H9 (cell line): ENCODE results near the gene CARD11. TPM values are rescaled to one million over a fixed set of nuclear protein-coding genes. Genes with fewer than 3 reads are reported as not detected.

Source experiments
- DNase-seq: peaks from one replicate; pipeline ENCODE4 v3.0.0-alpha.2; 2017
- H2AFZ ChIP-seq: one replicate; pipeline ENCODE4 v1.6.1; 2013; ENCODE audit warnings: mild to moderate bottlenecking, low read length, control low read depth, moderate library complexity
- H2AK5ac ChIP-seq: 2 replicates; pipeline ENCODE4 v1.6.1; 2013; ENCODE audit warnings: low read length, control low read depth, mixed read lengths; ENCODE audit not compliant: insufficient read length
- H2BK120ac ChIP-seq: one replicate; pipeline ENCODE4 v1.6.1; 2013; ENCODE audit warnings: low read depth, mild to moderate bottlenecking, low read length, control low read depth, inconsistent platforms; ENCODE audit not compliant: poor library complexity, severe bottlenecking
- H2BK12ac ChIP-seq: 2 replicates; pipeline ENCODE4 v1.6.1; 2013; ENCODE audit warnings: low read length, control low read depth, mixed read lengths, low read depth; ENCODE audit not compliant: insufficient read length
- H2BK15ac ChIP-seq: 2 replicates; pipeline ENCODE4 v1.6.1; 2013; ENCODE audit warnings: low read depth, low read length, control low read depth
- H2BK20ac ChIP-seq: one replicate; pipeline ENCODE4 v1.6.1; 2013; ENCODE audit warnings: low read depth, mild to moderate bottlenecking, low read length, control low read depth, inconsistent platforms; ENCODE audit not compliant: poor library complexity, severe bottlenecking
- H2BK5ac ChIP-seq: 2 replicates; pipeline ENCODE4 v1.6.1; 2013; ENCODE audit warnings: low read length, control low read depth, mixed read lengths; ENCODE audit not compliant: insufficient read length
- H3K14ac ChIP-seq: 2 replicates; pipeline ENCODE4 v1.6.1; 2013; ENCODE audit warnings: low read length, control low read depth; ENCODE audit not compliant: insufficient read depth
- H3K18ac ChIP-seq: 2 replicates; pipeline ENCODE4 v1.6.1; 2013; ENCODE audit warnings: low read depth, mild to moderate bottlenecking, mixed read lengths, low read length, control low read depth; ENCODE audit not compliant: insufficient read length
- H3K23ac ChIP-seq: 2 replicates; pipeline ENCODE4 v1.6.1; 2013; ENCODE audit warnings: low read length, control low read depth, mixed read lengths, low read depth; ENCODE audit not compliant: insufficient read length
- H3K23me2 ChIP-seq: 2 replicates; pipeline ENCODE4 v1.6.1; 2013; ENCODE audit warnings: low read depth, mild to moderate bottlenecking, mixed read lengths, low read length, control low read depth; ENCODE audit not compliant: insufficient read length, poor library complexity, severe bottlenecking
- H3K27ac ChIP-seq: 2 replicates; pipeline ENCODE4 v1.5.1; 2013; ENCODE audit warnings: low read length, control low read depth, mixed read lengths, low read depth; ENCODE audit not compliant: insufficient read length
- H3K27me3 ChIP-seq: 2 replicates; pipeline ENCODE4 v1.6.1; 2013; ENCODE audit warnings: low read length, control low read depth, inconsistent platforms; ENCODE audit not compliant: insufficient read depth
- H3K4ac ChIP-seq: 2 replicates; pipeline ENCODE4 v1.6.1; 2013; ENCODE audit warnings: low read depth, mild to moderate bottlenecking, control low read depth, inconsistent platforms, low read length, moderate library complexity
- H3K4me1 ChIP-seq: 2 replicates; pipeline ENCODE4 v1.6.1; 2013; ENCODE audit warnings: low read length, control low read depth, inconsistent platforms; ENCODE audit not compliant: insufficient read depth
- H3K4me2 ChIP-seq: 2 replicates; pipeline ENCODE4 v1.6.1; 2013; ENCODE audit warnings: low read length, control low read depth, mixed read lengths; ENCODE audit not compliant: insufficient read length, insufficient read depth
- H3K56ac ChIP-seq: 2 replicates; pipeline ENCODE4 v1.6.1; 2013; ENCODE audit warnings: low read depth, mild to moderate bottlenecking, mixed read lengths, low read length, control low read depth; ENCODE audit not compliant: insufficient read length
- H3K79me1 ChIP-seq: 2 replicates; pipeline ENCODE4 v1.6.1; 2013; ENCODE audit warnings: low read depth, mild to moderate bottlenecking, moderate library complexity, low read length, control low read depth, inconsistent platforms; ENCODE audit not compliant: insufficient read depth, poor library complexity, severe bottlenecking
- H3K79me2 ChIP-seq: 2 replicates; pipeline ENCODE4 v1.6.1; 2013; ENCODE audit warnings: low read length, control low read depth, inconsistent platforms; ENCODE audit not compliant: insufficient read depth
- H3K9ac ChIP-seq: 2 replicates; pipeline ENCODE4 v1.6.1; 2013; ENCODE audit warnings: low read length, control low read depth, mixed read lengths; ENCODE audit not compliant: insufficient read length; ENCODE audit errors: extremely low read depth
- H3K9me3 ChIP-seq: one replicate; pipeline ENCODE4 v1.6.1; 2013; ENCODE audit warnings: low read depth, low read length, inconsistent platforms; ENCODE audit not compliant: control insufficient read depth
- H3T11ph ChIP-seq: one replicate; pipeline ENCODE4 v1.6.1; 2013; ENCODE audit warnings: mild to moderate bottlenecking, low read length, control low read depth, inconsistent platforms
- H4K20me1 ChIP-seq: one replicate; pipeline ENCODE4 v1.6.1; 2013; ENCODE audit not compliant: control insufficient read depth, insufficient read length, insufficient read depth
- H4K5ac ChIP-seq: 2 replicates; pipeline ENCODE4 v1.6.1; 2013; ENCODE audit warnings: low read depth, mild to moderate bottlenecking, mixed read lengths, low read length, control low read depth; ENCODE audit not compliant: insufficient read length
- H4K8ac ChIP-seq: replicated peaks from 2 replicates; pipeline ENCODE4 v1.6.1; 2013; ENCODE audit warnings: low read length, control low read depth, mixed read lengths, low read depth; ENCODE audit not compliant: insufficient read length
- H4K91ac ChIP-seq: 2 replicates; pipeline ENCODE4 v1.6.1; 2013; ENCODE audit warnings: low read depth, mild to moderate bottlenecking, moderate library complexity, mixed read lengths, low read length, control low read depth; ENCODE audit not compliant: insufficient read length
- H3K27ac Mint-ChIP-seq, 3 experiments: 2 replicates in 2 of 3; 3 replicates in 1 of 3; pipeline ENCODE4 v1.8.0; 2020 to 2021; ENCODE audit warnings: mixed read lengths in 3 of 3, mild to moderate bottlenecking in 1 of 3, moderate library complexity in 1 of 3
- H3K27me3 Mint-ChIP-seq: 2 replicates; pipeline ENCODE4 v1.8.0; 2021; ENCODE audit warnings: low read depth, mild to moderate bottlenecking, moderate library complexity, mixed read lengths
- H3K36me3 Mint-ChIP-seq, 3 experiments: 2 replicates in 2 of 3; 3 replicates in 1 of 3; pipeline ENCODE4 v1.8.0; 2020 to 2021; ENCODE audit warnings: low read depth in 3 of 3, mixed read lengths in 3 of 3; ENCODE audit not compliant: insufficient read depth in 1 of 3
- H3K4me1 Mint-ChIP-seq, 2 experiments: 2 replicates each; pipeline ENCODE4 v1.8.0; 2020; ENCODE audit warnings: mixed read lengths in 2 of 2
- H3K4me3 Mint-ChIP-seq, 2 experiments: 2 replicates in 1 of 2; 3 replicates in 1 of 2; pipeline ENCODE4 v1.8.0; 2020 to 2021; ENCODE audit warnings: mild to moderate bottlenecking in 2 of 2, mixed read lengths in 2 of 2, moderate library complexity in 1 of 2
- H3K9me3 Mint-ChIP-seq, 2 experiments: 2 replicates in 1 of 2; 3 replicates in 1 of 2; pipeline ENCODE4 v1.8.0; 2020; ENCODE audit warnings: mild to moderate bottlenecking in 2 of 2, mixed read lengths in 2 of 2, moderate library complexity in 1 of 2
- whole genome bisulfite sequencing: extraction: QIAGEN DNeasy Blood & Tissue Kit; methylation state at CpG from one replicate; pipeline ENCODE4 v1.1.7; 2013; ENCODE audit warnings: missing lambda C conversion rate, low lambda C conversion rate, mixed read lengths; ENCODE audit not compliant: insufficient read length; ENCODE audit errors: extremely low coverage; 5-methylcytosine and 5-hydroxymethylcytosine counted together
- total RNA-seq: library from RNA; stranded (reverse); gene quantifications from 2 replicates; pipeline ENCODE4 v1.2.1, GENCODE V29; 2021
- TF ChIP-seq, protein P1 (sequence below): fragments of 200-600 bp; sonication (generic); conservative IDR thresholded peaks from 3 replicates; pipeline ENCODE4 v1.8.0; 2021; ENCODE audit warnings: antibody characterized with exemption, mild to moderate bottlenecking

CARD11 gene
- total RNA-seq, 1 experiment from 2014 or later: 20.0 TPM

GRCh38 chr7:3069771-3070449 is 26.2 kb upstream of the CARD11 start:
- no CpG with 5 or more reads among the region's 10 CpGs for WGBS
- no peak overlapping the region for H2BK120ac ChIP-seq
- H2AFZ ChIP-seq: no peak overlapping the region
- no peaks in the 10 kb centered on the region for H3K79me2 ChIP-seq
- H4K20me1 ChIP-seq: no peaks in the 10 kb centered on the region
- peaks cover 0 to 14% (median 7%) of the 10 kb centered on the region in 3 experiments; a peak in 4 of 7 replicates for H3K36me3 Mint-ChIP-seq
- H3K27ac ChIP-seq: no peak overlapping the region
- no peak overlapping the region for H3K14ac ChIP-seq
- no peak overlapping the region for H3K18ac ChIP-seq
- no peak overlapping the region for H4K5ac ChIP-seq
- H3K4me2 ChIP-seq: no peak overlapping the region
- H3K9me3 Mint-ChIP-seq: peaks cover 6 to 9% of the 10 kb centered on the region in 2 experiments
- no peak overlapping the region for H2BK5ac ChIP-seq
- peaks cover 26 to 29% of the 10 kb centered on the region in 2 experiments for H3K4me1 Mint-ChIP-seq
- H3K4ac ChIP-seq: no peak overlapping the region
- H3K27me3 ChIP-seq: no peaks in the 10 kb centered on the region
- H4K91ac ChIP-seq: no peak overlapping the region
- H3K23me2 ChIP-seq: no peaks in the 10 kb centered on the region
- H3K23ac ChIP-seq: no peak overlapping the region
- H4K8ac ChIP-seq: no peak overlapping the region
- no peaks in the 10 kb centered on the region for H3K9me3 ChIP-seq
- H3K27me3 Mint-ChIP-seq: peaks cover 6% of the 10 kb centered on the region
- TF ChIP-seq, protein P1, sequence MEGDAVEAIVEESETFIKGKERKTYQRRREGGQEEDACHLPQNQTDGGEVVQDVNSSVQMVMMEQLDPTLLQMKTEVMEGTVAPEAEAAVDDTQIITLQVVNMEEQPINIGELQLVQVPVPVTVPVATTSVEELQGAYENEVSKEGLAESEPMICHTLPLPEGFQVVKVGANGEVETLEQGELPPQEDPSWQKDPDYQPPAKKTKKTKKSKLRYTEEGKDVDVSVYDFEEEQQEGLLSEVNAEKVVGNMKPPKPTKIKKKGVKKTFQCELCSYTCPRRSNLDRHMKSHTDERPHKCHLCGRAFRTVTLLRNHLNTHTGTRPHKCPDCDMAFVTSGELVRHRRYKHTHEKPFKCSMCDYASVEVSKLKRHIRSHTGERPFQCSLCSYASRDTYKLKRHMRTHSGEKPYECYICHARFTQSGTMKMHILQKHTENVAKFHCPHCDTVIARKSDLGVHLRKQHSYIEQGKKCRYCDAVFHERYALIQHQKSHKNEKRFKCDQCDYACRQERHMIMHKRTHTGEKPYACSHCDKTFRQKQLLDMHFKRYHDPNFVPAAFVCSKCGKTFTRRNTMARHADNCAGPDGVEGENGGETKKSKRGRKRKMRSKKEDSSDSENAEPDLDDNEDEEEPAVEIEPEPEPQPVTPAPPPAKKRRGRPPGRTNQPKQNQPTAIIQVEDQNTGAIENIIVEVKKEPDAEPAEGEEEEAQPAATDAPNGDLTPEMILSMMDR: no peak
- H2BK12ac ChIP-seq: no peak overlapping the region
- no peaks in the 10 kb centered on the region for H3K4me1 ChIP-seq
- no peak overlapping the region; the same call in 1 of the 2 replicates for H2BK15ac ChIP-seq
- H3K79me1 ChIP-seq: no peaks in the 10 kb centered on the region
- no peak overlapping the region for H3T11ph ChIP-seq
- H2BK20ac ChIP-seq: no peak overlapping the region
- H3K9ac ChIP-seq: no peak overlapping the region
- no peak overlapping the region for H3K4me3 Mint-ChIP-seq
- H2AK5ac ChIP-seq: no peak overlapping the region
- H3K27ac Mint-ChIP-seq: no peak overlapping the region
- no peak overlapping the region for H3K56ac ChIP-seq
- no peak for DNase-seq
